ENCODE data around the gene PIK3CA.

The PIK3CA gene

GRCh38 chr3:179281825-179282224 is 133.7 kb downstream of the PIK3CA start:
- no peak for TF ChIP-seq CTCF (conservative IDR thresholded peaks at IDR 0.05; ENCODE audit: low read depth, low read length)
- no peak overlapping the region for H3K4me3 ChIP-seq (ENCODE audit: low read depth, low read length)
- DNase-seq (ENCODE audit: low read depth) = no peak

DNA sequence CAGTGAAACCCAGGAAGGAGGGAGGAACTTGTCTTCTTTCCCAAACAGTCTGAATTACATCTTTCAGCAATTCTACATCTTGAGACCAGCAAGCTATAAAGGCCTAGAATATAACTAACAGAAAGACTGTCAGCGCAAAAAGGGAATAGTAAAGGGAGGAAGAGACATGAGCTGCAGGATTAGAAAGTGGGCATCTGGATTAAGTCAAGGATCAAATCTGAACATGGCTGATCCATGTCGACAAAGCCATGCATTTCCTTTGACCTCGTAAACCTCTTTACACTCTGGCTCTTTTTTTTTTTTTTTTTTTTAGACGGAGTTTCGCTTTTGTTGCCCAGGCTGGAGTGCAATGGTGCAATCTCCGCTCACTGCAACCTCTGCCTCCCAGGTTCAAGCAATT is 138.2 kb downstream of the PIK3CA start:
- TF ChIP-seq CTCF (conservative IDR thresholded peaks at IDR 0.05; ENCODE audit: low read depth, low read length) = no peak
- DNase-seq (ENCODE audit: low read depth) = no peak
- no peak overlapping the region for H3K4me3 ChIP-seq (ENCODE audit: low read depth, low read length)

DNA sequence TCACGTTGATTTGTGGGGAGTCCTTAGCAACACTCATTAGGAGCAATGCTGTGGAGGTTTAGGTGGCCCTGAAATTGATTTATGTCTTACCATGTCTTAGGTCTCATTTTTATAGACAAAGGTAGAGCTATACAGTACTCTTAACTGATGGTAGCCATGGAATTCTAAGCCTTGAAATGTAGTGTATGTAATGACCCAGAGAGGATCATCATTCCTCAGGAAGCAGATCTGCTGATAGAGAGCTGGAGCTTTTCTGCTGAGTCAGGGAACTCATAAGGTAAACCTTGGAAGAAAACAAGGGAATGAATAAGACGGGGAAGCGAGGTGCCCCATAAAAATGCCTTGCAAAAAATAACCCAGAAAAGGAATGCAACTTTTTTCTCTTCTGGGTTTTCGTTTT is 140.7 kb downstream of the PIK3CA start:
- no peak overlapping the region for H3K4me3 ChIP-seq (ENCODE audit: low read depth, low read length)
- DNase-seq (ENCODE audit: low read depth) = no peak
- no peak for TF ChIP-seq CTCF (conservative IDR thresholded peaks at IDR 0.05; ENCODE audit: low read depth, low read length)

GRCh38 chr3:179289295-179289694 is 141.1 kb downstream of the PIK3CA start:
- no peak for DNase-seq (ENCODE audit: low read depth)
- H3K4me3 ChIP-seq (ENCODE audit: low read depth, low read length) = no peak overlapping the region
- no peak for TF ChIP-seq CTCF (conservative IDR thresholded peaks at IDR 0.05; ENCODE audit: low read depth, low read length)

Measured in choroid plexus epithelial cell (primary cell).